Calu3 (cell line): ENCODE data around the gene DAPK2. TPM values are rescaled to one million over a fixed set of nuclear protein-coding genes. Genes with fewer than 3 reads are reported as not detected.

Experiments used
- BruUV-seq: library from RNA; stranded (reverse); fragments of 400-500 nt; replicated peaks from 2 replicates; lab custom pipeline; 2021; lab: Mats Ljungman, UMichigan
- CTCF ChIA-PET: fragments of 300-600 bp; sonication (Branson Sonifier 250); formaldehyde crosslinking; loops from one replicate; lab custom pipeline; 2022; ENCODE audit warnings: antibody characterized with exemption; lab: Charles Lee
- DNase-seq: peaks from one replicate; pipeline ENCODE4 v3.0.0; 2022
- H3K27ac Mint-ChIP-seq: one replicate; pipeline ENCODE4 v1.8.0; 2022; ENCODE audit warnings: mixed read lengths; ENCODE audit not compliant: unreplicated experiment
- H3K27me3 Mint-ChIP-seq: one replicate; pipeline ENCODE4 v1.8.0; 2022; ENCODE audit warnings: mixed read lengths; ENCODE audit not compliant: unreplicated experiment
- H3K36me3 Mint-ChIP-seq: one replicate; pipeline ENCODE4 v1.8.0; 2022; ENCODE audit warnings: mild to moderate bottlenecking, moderate library complexity, mixed read lengths; ENCODE audit not compliant: insufficient read depth, unreplicated experiment
- H3K4me1 Mint-ChIP-seq: one replicate; pipeline ENCODE4 v1.8.0; 2022; ENCODE audit warnings: mild to moderate bottlenecking, low read depth, mixed read lengths; ENCODE audit not compliant: unreplicated experiment
- H3K4me3 Mint-ChIP-seq: one replicate; pipeline ENCODE4 v1.8.0; 2022; ENCODE audit warnings: mild to moderate bottlenecking, low read depth, moderate library complexity, mixed read lengths; ENCODE audit not compliant: unreplicated experiment
- H3K9me3 Mint-ChIP-seq: one replicate; pipeline ENCODE4 v1.8.0; 2022; ENCODE audit warnings: low read depth, mixed read lengths; ENCODE audit not compliant: unreplicated experiment
- intact Hi-C: fragments of 100-400 bp; cut with micrococcal nuclease; formaldehyde crosslinking; loops from one replicate; pipeline ENCODE4 v1.10.0; 2022; ENCODE audit not compliant: unreplicated experiment
- total RNA-seq: library from RNA; stranded (reverse); gene quantifications from 2 replicates; pipeline ENCODE4 v1.2.3, GENCODE V29; 2022
- TF ChIP-seq, protein P1 (sequence below): fragments of 200-600 bp; IDR thresholded peaks from one replicate; pipeline ENCODE4 v1.8.0; 2022; ENCODE audit warnings: antibody characterized with exemption; ENCODE audit not compliant: unreplicated experiment

Gene DAPK2
- total RNA-seq, 1 experiment from 2014 or later: 1.1 TPM

DNA sequence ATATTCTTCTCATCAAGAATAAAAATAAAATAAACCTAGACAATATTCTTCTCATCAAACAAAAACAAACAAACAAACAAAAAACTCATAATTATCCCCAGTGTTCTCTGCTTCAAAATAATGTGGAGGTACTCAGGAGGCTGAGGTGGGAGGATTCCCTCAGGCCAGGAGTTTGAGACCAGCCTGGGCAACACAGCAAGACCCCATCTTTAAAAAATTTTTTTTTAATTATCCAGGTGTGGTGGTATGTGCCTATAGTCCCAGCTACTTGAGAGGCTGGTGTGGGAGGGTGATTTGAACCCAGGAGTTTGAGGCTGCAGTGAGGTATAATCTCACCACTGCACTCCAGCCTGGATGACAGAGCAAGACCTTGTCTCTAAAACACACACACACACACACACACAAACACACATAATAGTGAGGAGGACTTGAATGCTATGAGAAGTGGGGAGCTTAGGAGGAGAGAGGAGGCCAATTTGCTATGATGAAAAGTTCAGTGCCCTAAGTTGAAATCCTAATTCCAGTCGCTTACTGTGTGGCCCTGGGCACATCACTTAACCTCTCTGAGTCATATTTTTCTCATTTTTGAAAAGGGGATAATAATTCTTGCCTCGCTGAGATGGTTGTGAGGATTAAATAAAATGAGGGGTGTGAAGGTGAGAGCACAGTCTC is 176.8 kb downstream of the DAPK2 start:
- Mint-ChIP-seq H3K4me3 (no peak overlapping the region), H3K36me3 (no peaks in the 10 kb centered on the region)
- no peak for DNase-seq

DNA sequence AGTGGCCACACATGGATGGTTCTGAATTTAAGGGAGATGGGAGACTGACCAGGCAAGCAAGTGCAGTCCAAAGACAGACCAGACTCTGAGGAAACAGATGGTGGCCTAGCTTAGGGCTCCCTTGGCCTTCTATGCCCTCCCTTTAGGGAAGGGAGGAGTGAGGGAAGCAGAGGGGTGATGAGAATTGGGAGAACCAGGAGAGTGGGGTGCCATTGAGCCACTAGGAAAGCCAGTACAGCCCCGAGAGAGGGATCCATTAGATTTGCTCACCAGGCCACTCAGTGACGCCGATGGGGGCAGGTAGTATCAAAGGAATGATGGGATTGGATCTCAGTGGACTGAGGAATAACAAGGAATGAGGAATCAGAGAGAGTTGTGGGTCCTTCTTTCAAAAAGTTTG is 182.1 kb downstream of the DAPK2 start:
- intact Hi-C loops: no loop called here
- Mint-ChIP-seq H3K36me3 (no peaks in the 10 kb centered on the region), H3K9me3 (no peaks in the 10 kb centered on the region), H3K4me3 (no peak overlapping the region), H3K27me3 (peaks cover 44% of the 10 kb centered on the region), H3K27ac (no peak overlapping the region), H3K4me1 (no peaks in the 10 kb centered on the region)
- DNase-seq: no peak
- CTCF ChIA-PET: no interaction called here
- BruUV-seq: no TSS peak
- TF ChIP-seq, protein P1, sequence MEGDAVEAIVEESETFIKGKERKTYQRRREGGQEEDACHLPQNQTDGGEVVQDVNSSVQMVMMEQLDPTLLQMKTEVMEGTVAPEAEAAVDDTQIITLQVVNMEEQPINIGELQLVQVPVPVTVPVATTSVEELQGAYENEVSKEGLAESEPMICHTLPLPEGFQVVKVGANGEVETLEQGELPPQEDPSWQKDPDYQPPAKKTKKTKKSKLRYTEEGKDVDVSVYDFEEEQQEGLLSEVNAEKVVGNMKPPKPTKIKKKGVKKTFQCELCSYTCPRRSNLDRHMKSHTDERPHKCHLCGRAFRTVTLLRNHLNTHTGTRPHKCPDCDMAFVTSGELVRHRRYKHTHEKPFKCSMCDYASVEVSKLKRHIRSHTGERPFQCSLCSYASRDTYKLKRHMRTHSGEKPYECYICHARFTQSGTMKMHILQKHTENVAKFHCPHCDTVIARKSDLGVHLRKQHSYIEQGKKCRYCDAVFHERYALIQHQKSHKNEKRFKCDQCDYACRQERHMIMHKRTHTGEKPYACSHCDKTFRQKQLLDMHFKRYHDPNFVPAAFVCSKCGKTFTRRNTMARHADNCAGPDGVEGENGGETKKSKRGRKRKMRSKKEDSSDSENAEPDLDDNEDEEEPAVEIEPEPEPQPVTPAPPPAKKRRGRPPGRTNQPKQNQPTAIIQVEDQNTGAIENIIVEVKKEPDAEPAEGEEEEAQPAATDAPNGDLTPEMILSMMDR: no peak

More for the DNA sequence above, 176.8 kb downstream of the DAPK2 start:
- H3K4me1 Mint-ChIP-seq: peaks cover 8% of the 10 kb centered on the region
- intact Hi-C loops: no loop called here
- CTCF ChIA-PET: interaction anchor here (0.5 to 1.4 kb wide), 6 partner anchors 10 to 240 kb away, joined by 3 to 7 read pairs (median 4); no protein-coding TSS in a partner anchor
- H3K9me3 Mint-ChIP-seq: no peaks in the 10 kb centered on the region
- TF ChIP-seq, protein P1: no peak
- H3K27ac Mint-ChIP-seq: no peak overlapping the region
- peaks cover 70% of the 10 kb centered on the region for H3K27me3 Mint-ChIP-seq
- BruUV-seq: no TSS peak

DNA sequence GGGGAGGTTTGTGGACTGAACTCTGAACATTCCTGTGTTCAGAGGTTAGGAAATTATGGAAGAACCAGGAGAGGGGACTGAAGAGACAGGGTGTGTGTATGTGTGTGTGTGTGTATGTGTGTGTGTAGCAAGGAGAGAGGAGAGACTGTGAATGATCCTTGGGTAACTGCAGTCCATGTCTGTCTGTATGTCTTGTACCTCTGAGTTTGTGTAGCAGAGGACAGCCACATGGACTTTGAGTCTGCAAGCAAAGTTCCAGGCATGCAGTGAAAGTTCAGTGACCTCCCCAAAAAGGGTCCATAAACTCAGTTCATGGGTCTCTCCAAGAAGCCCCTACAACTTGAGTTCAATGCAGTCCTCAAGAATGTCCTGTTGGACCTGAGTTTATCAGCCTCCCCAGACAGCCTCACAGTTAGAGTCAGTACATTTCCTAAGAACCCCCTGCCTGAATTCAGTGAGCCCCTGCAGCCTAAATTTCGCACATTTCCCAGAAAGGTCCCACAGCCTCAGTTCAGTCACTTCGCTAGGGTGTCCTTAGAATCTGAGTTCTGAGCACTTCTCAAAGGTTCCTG is 184.3 kb downstream of the DAPK2 start:
- DNase-seq: no peak
- intact Hi-C loops: no loop called here
- TF ChIP-seq, protein P1: no peak
- Mint-ChIP-seq H3K36me3 (no peaks in the 10 kb centered on the region), H3K27ac (no peak overlapping the region), H3K4me1 (no peaks in the 10 kb centered on the region), H3K27me3 (peaks cover 22% of the 10 kb centered on the region), H3K4me3 (no peak overlapping the region), H3K9me3 (no peaks in the 10 kb centered on the region)
- no TSS peak for BruUV-seq
- CTCF ChIA-PET: interaction anchor here (1.5 kb wide), 1 partner anchor 12 kb away, joined by 3 read pairs; no protein-coding TSS in a partner anchor

DNA sequence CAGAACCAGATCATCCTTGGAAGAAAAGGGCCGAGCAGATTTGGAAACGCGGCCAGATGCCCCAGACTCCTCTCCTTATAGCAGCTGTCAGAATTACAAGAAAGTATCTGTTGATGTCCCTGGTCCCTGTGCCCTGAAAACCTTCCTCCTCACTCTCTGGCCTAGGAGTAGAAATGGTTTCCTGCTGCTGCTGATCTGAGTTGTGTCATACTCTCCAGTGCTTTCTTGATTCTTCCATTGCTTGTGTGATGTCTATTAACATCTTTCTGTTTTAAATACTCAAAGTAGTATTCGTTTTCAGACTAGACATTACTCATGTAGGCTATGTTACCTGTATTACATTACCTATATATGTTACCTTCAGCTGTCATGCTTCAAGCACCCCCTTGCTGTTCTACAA is 185.7 kb downstream of the DAPK2 start:
- Mint-ChIP-seq H3K27me3 (peaks cover 19% of the 10 kb centered on the region), H3K9me3 (no peaks in the 10 kb centered on the region), H3K27ac (no peak overlapping the region), H3K4me1 (no peaks in the 10 kb centered on the region), H3K36me3 (no peaks in the 10 kb centered on the region), H3K4me3 (no peak overlapping the region)
- no TSS peak for BruUV-seq
- no peak for DNase-seq
- TF ChIP-seq, protein P1: no peak
- intact Hi-C loops: no loop called here
- CTCF ChIA-PET: interaction anchor here (0.6 to 1.5 kb wide), 2 partner anchors 11 to 1934 kb away, joined by 3 read pairs; no protein-coding TSS in a partner anchor
